Upper lobe of right lung (tissue), 1 donor: Measurements from ENCODE around the gene TMPRSS5. TPM values are rescaled to one million over a fixed set of nuclear protein-coding genes. Genes with fewer than 3 reads are reported as not detected.

ENCODE experiments used
- ATAC-seq: fragments of 200-7000 bp; cut with Tn5 transposase; one replicate; pipeline ENCODE4 v1.9.1; 2020; ENCODE audit warnings: mild to moderate bottlenecking, moderate library complexity
- DNase-seq: peaks from one replicate; pipeline ENCODE4 v3.0.0-alpha.2; 2020
- H3K27ac ChIP-seq: fragments of 200-600 bp; one replicate; pipeline ENCODE4 v1.8.0; 2022
- H3K27me3 ChIP-seq: fragments of 200-600 bp; one replicate; pipeline ENCODE4 v1.8.0; 2022; ENCODE audit warnings: mild to moderate bottlenecking
- H3K36me3 ChIP-seq: fragments of 200-600 bp; one replicate; pipeline ENCODE4 v1.8.0; 2022
- H3K4me1 ChIP-seq: fragments of 200-600 bp; one replicate; pipeline ENCODE4 v1.8.0; 2022
- H3K4me3 ChIP-seq: fragments of 200-600 bp; one replicate; pipeline ENCODE4 v1.8.0; 2022; ENCODE audit warnings: mild to moderate bottlenecking
- H3K9me3 ChIP-seq: fragments of 200-600 bp; one replicate; pipeline ENCODE4 v1.8.0; 2022
- CTCF ChIP-seq: fragments of 200-600 bp; IDR thresholded peaks from one replicate; pipeline ENCODE4 v1.8.0; 2022; ENCODE audit warnings: antibody characterized with exemption
- intact Hi-C: fragments of 100-400 bp; cut with DNase I; formaldehyde crosslinking; loops from one replicate; pipeline ENCODE4 v1.11.0; 2022
- total RNA-seq: library from RNA; stranded (reverse); fragmentation: NEBNext Ultra II Directional; extraction: Animal tissue kit (Norgen Biotek cat#: 25700); gene quantifications from one replicate; pipeline ENCODE4 v1.2.1, GENCODE V29; 2021
- donor health status: DM: no; HTN: yes; CAD: no; lungs with severe emphysema.

The TMPRSS5 gene
- total RNA-seq, 1 donor from 2014 or later = 0.69 TPM

GRCh38 chr11:113729456-113729855, 23.3 kb upstream of the TMPRSS5 start:
- DNase-seq = no peak
- peaks cover 19% of the 10 kb centered on the region for H3K36me3 ChIP-seq
- H3K4me1 ChIP-seq = no peaks in the 10 kb centered on the region
- no peak overlapping the region for H3K4me3 ChIP-seq
- no peak overlapping the region for H3K27ac ChIP-seq
- TF ChIP-seq CTCF = no peak
- H3K9me3 ChIP-seq = no peaks in the 10 kb centered on the region
- no peak for ATAC-seq
- intact Hi-C loops = no loop called here
- no peaks in the 10 kb centered on the region for H3K27me3 ChIP-seq

GRCh38 chr11:113728814-113729213, 22.7 kb upstream of the TMPRSS5 start:
- Histone ChIP-seq H3K27me3 (no peaks in the 10 kb centered on the region), H3K4me3 (no peak overlapping the region), H3K4me1 (no peaks in the 10 kb centered on the region), H3K9me3 (no peaks in the 10 kb centered on the region), H3K27ac (no peak overlapping the region), H3K36me3 (peaks cover 13% of the 10 kb centered on the region)
- intact Hi-C loops = no loop called here
- ATAC-seq = peak; percentile 84
- TF ChIP-seq CTCF = no peak
- no peak for DNase-seq

- no peak overlapping the region for H3K4me3 ChIP-seq
- intact Hi-C loops = no loop called here
- TF ChIP-seq CTCF = no peak
- H3K36me3 ChIP-seq = no peaks in the 10 kb centered on the region
- ATAC-seq (no peak), DNase-seq (no peak)
- no peaks in the 10 kb centered on the region for H3K9me3 ChIP-seq
- no peaks in the 10 kb centered on the region for H3K27me3 ChIP-seq
- H3K27ac ChIP-seq = no peak overlapping the region
- H3K4me1 ChIP-seq = no peaks in the 10 kb centered on the region
Measured at GRCh38 chr11:113725913-113726312, 19.8 kb upstream of the TMPRSS5 start.

DNA sequence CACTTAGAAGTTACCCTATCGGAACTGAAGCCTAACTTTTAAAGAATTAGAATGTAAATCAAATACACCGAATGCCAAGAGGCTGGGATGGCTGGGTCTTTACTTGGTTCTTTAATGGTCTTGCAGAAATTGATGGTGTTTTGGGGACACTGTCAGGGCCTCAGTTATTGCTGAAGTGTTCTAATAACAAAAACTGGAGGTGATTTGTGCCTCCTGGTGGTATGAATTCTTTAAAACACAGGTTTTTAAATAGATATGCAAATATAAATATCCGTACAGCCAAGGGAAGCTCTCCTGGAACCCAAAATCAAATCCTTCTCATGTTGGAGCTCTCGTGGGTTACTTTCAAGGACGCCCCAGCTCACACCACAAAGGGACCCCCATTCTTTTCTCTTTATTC, 19.3 kb upstream of the TMPRSS5 start:
- H3K27me3 ChIP-seq = no peaks in the 10 kb centered on the region
- no peaks in the 10 kb centered on the region for H3K4me1 ChIP-seq
- no peak overlapping the region for H3K27ac ChIP-seq
- intact Hi-C loops = no loop called here
- no peak for DNase-seq
- H3K4me3 ChIP-seq = no peak overlapping the region
- TF ChIP-seq CTCF = no peak
- ATAC-seq = no peak
- no peaks in the 10 kb centered on the region for H3K9me3 ChIP-seq
- H3K36me3 ChIP-seq = no peaks in the 10 kb centered on the region

DNA sequence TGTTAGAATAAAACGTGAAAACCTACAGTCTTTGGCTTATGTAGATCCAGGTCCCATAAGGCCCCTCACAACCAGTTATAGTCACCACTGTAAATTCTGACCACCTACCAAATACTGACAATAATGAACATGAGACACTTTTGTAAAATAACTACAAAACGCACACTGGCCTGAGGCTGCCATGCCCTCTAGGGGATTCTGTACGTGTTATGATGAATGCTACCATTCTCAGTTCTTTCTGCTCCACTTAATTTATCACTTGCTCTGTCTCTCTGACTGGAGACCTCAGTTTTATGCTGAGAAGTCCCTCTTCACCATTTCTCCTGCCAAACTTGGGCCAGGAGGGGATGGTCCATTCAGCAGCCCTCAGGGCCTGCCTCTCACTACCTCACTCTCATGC, 18.7 kb upstream of the TMPRSS5 start:
- intact Hi-C loops = no loop called here
- DNase-seq = no peak
- ATAC-seq = no peak

More for the DNA sequence above, 18.7 kb upstream of the TMPRSS5 start:
- Histone ChIP-seq H3K27ac (no peak overlapping the region), H3K36me3 (no peaks in the 10 kb centered on the region), H3K27me3 (no peaks in the 10 kb centered on the region), H3K4me1 (no peaks in the 10 kb centered on the region), H3K4me3 (no peak overlapping the region), H3K9me3 (no peaks in the 10 kb centered on the region)
- no peak for TF ChIP-seq CTCF
